KOPT-K1 (cell line): Measurements from ENCODE around the gene POP7.
A peak's percentile ranks its signal among the peaks of the same experiment; 100 is the strongest.
"Not testable (repeated sequence)": the region's sequence is repeated elsewhere in the genome, so short reads cannot be mapped to it uniquely, and the experiment has no call there.

Source experiments
- H3K27ac ChIP-seq: fragments of 200-600 bp; sonication (generic); 2 replicates; pipeline ENCODE4 v1.5.1; 2016; ENCODE audit warnings: antibody characterized with exemption, mild to moderate bottlenecking, low read depth, low read length; ENCODE audit not compliant: poor library complexity, severe bottlenecking
- H3K36me3 ChIP-seq: fragments of 200-600 bp; sonication (generic); 2 replicates; pipeline ENCODE4 v1.5.1; 2017; ENCODE audit warnings: antibody characterized with exemption, mild to moderate bottlenecking, low read length, moderate library complexity; ENCODE audit not compliant: insufficient read depth
- H3K9me3 ChIP-seq: fragments of 200-600 bp; sonication (generic); 2 replicates; pipeline ENCODE4 v1.5.1; 2017; ENCODE audit warnings: antibody characterized with exemption, low read length, mild to moderate bottlenecking; ENCODE audit not compliant: insufficient read depth, poor library complexity, severe bottlenecking

POP7 gene

DNA sequence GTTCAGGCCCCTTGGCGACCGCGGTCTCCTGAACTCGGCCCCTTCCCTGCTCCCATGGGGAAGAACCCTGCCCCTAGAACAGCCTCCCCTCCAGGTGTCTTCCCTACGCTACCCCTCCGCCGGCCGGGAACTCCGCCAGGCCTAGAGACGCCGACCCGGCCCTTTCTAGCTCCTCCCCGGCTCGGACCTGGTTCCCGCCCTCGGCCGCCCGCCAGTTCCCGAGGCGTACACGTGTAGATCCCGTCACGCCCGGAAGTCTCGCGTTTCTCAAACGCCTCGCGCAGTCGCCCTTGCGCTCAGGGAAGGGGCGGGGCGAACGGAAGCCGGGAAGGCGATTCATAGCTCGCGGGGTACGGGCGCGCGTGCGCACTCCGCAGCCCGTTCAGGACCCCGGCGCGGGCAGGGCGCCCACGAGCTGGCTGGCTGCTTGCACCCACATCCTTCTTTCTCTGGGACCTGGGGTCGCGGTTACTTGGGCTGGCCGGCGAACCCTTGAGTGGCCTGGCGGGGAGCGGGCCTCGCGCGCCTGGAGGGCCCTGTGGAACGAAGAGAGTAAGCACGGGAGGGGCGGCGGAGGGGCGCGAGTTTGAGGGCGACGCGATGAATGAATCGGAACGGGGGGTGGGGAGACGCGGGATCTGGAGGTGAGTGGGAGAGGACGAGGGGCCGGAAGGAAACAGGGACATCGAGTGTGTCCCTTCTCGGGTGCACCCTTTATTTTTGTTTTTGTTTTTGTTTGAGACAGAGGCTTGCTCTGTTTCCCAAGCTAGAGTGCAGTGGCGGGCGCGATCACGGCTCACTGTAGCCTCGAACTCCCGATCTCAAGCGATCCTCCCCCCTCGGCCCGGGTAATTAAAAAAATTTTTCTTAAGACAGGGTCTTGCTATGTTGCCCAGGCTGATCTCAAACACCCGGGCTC, at the start of gene POP7:
Gene POP7, plus strand, starts transcription at position 369 of the 919 bp plus-strand sequence. CDS start 710 bp downstream, outside the sequence.
- H3K27ac ChIP-seq = peak within 1 kb of the TSS; percentile 92
- H3K36me3 ChIP-seq = peaks cover 24% of the 10 kb centered on the region; the same call in 1 of the 2 replicates
- H3K9me3 ChIP-seq = no peaks in the 10 kb centered on the region

GRCh38 chr7:100662194-100662776, 43.6 kb upstream of the POP7 start:
- not testable (repeated sequence) for H3K27ac ChIP-seq, H3K9me3 ChIP-seq, H3K36me3 ChIP-seq

DNA sequence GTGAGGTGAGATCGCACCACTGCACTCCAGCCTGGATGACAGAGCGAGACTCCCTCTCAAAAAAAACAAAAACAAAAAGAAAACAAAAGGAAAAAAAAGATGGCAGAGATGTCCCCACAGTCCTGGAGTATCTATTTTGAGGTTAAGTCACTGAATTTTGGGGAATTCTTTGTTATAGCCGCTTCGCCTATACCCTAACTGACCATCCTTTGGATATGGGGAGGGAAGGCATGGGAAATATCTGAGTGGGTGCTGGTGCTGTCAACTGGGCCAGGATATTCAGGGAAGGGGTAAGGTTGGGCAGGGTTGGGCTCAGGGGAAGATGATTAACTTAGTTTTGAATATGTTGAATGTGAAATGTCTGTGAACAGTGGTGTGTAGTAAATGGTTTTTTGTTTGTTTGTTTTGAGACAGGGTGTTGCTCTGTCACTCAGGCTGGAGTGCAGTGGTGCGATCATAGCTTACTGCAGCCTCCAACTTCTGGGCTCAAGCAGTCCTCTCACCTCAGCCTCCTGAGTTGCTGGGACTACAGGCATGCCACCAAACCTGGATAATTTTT, 40.7 kb upstream of the POP7 start:
- Histone ChIP-seq H3K27ac (no peak overlapping the region), H3K9me3 (no peaks in the 10 kb centered on the region), H3K36me3 (no peaks in the 10 kb centered on the region)

GRCh38 chr7:100667331-100668068, 38.4 kb upstream of the POP7 start:
- no peaks in the 10 kb centered on the region for H3K9me3 ChIP-seq
- H3K27ac ChIP-seq = no peak overlapping the region
- no peaks in the 10 kb centered on the region for H3K36me3 ChIP-seq

GRCh38 chr7:100668069-100668449, 37.9 kb upstream of the POP7 start:
- Histone ChIP-seq H3K27ac (no peak overlapping the region), H3K36me3 (no peaks in the 10 kb centered on the region), H3K9me3 (no peaks in the 10 kb centered on the region)

DNA sequence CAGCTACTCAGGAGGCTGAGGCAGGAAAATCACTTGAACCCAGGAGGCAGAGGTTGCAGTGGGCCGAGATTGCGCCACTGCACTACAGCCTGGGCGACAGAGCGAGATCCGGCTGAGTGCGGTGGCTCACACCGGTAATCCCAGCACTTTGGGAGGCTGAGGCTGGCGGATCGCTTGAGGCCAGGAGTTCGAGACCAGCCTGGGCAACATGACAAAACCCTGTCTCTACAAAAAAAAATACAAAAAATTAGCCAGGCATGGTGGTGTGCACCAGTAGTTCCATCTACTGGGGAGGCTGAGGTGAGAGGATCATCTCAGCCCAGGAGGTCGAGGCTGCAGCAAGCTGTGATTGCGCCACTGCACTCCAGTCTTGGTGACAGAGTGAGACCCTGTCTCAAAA, 36.8 kb upstream of the POP7 start:
- not testable (repeated sequence) for H3K36me3 ChIP-seq, H3K27ac ChIP-seq, H3K9me3 ChIP-seq

- Histone ChIP-seq H3K36me3 (no peaks in the 10 kb centered on the region), H3K9me3 (no peaks in the 10 kb centered on the region), H3K27ac (no peak overlapping the region)
These were observed 35.8 kb upstream of the POP7 start for GRCh38 chr7:100670074-100670473.

GRCh38 chr7:100671353-100672327, 34.3 kb upstream of the POP7 start:
- Histone ChIP-seq H3K27ac (no peak overlapping the region), H3K36me3 (peaks cover 4% of the 10 kb centered on the region), H3K9me3 (no peaks in the 10 kb centered on the region)

DNA sequence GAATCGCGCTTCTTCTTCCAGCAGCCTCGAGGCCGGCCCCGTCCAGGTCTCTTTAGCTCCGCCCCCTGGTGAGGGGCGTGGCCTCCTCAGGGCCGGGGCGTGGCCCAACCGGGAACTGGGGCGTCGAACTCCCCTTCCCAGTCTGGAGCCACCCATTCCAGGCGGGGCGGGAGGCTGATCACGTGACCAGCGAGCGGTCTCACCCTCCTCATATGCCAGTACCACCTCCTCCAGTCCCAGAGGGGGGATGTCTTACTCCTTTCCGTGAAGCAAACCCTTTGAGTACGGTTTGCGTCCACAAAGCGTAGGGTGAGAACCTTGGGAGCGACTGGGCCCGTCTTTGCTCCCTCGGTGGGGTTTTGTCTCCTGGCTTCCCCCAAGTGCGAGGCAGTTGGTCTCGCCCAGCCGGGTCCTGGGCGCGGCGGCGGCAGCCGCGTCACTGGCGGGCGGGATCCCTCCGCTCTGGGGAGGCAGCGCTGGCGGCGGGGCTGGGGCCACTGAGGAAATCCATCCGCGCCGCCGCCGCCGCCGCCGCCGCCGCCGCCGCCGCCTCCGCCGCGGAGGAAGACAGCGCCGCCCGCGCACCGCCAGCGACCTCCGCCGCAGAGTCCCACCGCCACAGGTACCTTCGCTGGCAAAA, 32.5 kb upstream of the POP7 start, which contains the start of gene GNB2:
Gene GNB2, plus strand, starts transcription at position 439 of the 640 bp plus-strand sequence. CDS start 2,526 bp downstream, outside the sequence.
- Histone ChIP-seq H3K27ac (peak within 1 kb of the TSS; percentile 92), H3K36me3 (peaks cover 22% of the 10 kb centered on the region), H3K9me3 (no peaks in the 10 kb centered on the region)

- Histone ChIP-seq H3K27ac (peak overlapping the region; percentile 92), H3K9me3 (no peaks in the 10 kb centered on the region), H3K36me3 (peaks cover 27% of the 10 kb centered on the region)
These were observed 31.9 kb upstream of the POP7 start for GRCh38 chr7:100673942-100674410.

DNA sequence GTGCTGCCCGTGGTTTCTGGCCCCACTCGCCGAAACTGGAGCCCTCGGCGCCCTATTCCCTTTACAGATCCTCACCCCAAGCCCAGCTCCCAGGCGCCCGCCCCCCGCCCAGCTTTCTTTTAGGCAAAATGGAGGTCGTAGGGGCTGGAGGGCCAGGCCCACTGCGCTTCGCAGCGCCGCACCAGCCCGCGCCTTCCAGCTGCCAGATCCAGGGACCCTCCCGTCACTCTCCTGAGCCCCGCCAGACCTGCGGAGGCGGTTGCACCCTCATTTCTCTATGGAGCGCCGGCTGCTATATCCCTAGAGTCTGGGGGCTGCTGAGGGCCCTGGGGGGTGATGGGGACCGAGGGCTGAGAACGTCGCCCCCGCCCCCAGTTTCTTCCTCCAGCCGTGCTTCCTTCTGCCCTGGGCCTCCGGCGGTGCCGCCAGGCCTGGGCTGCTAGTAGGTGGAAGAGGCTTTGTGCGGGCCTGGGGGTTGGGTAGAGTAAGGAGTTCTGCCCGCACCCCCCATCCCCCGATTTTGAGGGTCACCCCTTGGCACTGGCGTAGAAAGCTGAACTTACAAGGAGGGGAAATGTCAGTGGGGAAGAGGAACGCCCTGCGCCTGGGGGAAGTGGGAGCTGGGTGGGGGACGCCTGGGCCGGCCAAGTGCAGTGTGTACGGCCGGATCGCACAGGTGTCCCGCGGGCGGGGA, 31.4 kb upstream of the POP7 start:
- H3K36me3 ChIP-seq = peaks cover 33% of the 10 kb centered on the region
- H3K9me3 ChIP-seq = no peaks in the 10 kb centered on the region
- H3K27ac ChIP-seq = peak overlapping the region; percentile 92

GRCh38 chr7:100675105-100675451, 30.8 kb upstream of the POP7 start:
- Histone ChIP-seq H3K27ac (peak overlapping the region; percentile 92), H3K9me3 (no peaks in the 10 kb centered on the region), H3K36me3 (peaks cover 38% of the 10 kb centered on the region)
